GM18858 (cell line): Measurements from ENCODE around the gene RSAD2.

Experiments used
- ATAC-seq: cut with Tn5 transposase; IDR thresholded peaks from one replicate; pipeline ENCODE4 v1.9.1; 2021; ENCODE audit not compliant: unreplicated experiment

The RSAD2 gene

DNA sequence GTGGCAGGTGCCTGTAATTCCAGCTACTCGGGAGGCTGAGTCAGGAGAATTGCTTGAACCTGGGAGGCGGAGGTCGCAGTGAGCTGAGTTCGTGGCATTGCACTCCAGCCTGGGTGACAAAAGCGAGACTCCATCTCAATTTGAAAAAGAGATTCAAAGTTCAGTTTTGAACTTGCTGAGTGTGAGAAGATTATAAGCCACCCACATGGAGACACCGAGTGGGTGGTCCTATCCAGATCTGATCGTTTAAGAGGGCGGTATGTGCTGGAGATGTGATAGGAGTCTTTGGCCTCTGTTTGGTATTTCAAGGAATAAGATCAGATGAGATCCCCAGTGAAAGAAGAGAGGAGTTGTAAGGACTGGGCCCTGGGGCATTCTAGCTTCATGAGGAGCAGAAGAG is 65.3 kb downstream of the RSAD2 start:
- no peak for ATAC-seq

DNA sequence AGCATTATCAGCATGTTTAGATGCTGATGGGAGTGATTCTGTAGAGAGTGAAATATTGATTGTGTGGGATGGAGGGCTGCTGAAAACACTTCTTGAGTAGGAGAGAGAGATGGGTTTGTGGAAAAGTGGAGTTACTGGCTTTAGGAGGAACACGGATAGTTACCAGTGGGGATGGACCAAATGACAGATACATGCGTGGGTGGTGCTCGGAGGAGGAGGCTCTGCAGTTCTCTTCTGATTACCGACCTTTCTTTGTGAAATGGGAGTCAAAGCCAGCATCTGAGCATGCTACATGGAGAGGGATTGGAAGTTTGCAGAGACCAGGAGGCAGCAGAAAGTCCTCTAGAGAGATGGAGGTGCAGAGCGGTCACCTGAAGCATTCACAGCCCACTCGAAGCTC is 65.9 kb downstream of the RSAD2 start:
- ATAC-seq = no peak

DNA sequence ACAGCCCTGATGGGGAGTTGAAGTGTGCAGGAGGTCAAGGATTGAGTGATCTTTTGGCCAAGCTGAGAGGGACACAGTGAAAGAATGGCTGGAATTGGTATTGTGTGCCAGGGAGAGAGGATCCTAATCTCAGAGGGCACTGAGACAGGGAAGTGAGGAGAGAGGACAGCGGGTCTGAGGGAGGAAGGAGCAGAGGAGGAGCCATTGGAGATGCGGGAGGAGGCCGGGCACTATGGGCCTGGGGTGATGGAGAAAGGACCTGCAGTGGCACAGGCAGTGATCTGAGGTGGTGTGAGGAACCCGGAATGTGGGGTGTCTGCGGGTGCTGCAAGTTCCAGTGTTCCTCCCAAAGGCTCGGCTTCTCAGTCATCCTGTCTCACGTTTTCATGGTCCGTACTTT is 66.4 kb downstream of the RSAD2 start:
- no peak for ATAC-seq

DNA sequence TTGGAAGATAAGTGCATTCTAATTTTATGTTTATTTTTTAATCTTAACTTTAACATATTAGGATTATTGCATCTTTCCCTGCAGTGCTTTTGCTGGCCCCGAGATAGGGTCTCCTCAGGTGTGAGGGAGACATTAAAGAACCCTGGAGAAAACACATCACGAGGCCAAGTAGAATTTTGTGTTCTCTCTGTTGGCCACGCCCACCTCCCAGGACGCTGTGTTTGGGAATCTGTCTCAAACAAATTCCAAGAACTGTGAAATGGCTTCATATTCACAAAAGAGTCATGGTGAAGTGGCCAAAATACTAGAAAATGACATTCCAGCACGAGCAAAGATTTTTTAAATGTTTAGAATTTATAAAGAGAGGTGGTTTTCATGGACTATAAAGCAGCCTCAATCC is 67.0 kb downstream of the RSAD2 start:
- no peak for ATAC-seq

DNA sequence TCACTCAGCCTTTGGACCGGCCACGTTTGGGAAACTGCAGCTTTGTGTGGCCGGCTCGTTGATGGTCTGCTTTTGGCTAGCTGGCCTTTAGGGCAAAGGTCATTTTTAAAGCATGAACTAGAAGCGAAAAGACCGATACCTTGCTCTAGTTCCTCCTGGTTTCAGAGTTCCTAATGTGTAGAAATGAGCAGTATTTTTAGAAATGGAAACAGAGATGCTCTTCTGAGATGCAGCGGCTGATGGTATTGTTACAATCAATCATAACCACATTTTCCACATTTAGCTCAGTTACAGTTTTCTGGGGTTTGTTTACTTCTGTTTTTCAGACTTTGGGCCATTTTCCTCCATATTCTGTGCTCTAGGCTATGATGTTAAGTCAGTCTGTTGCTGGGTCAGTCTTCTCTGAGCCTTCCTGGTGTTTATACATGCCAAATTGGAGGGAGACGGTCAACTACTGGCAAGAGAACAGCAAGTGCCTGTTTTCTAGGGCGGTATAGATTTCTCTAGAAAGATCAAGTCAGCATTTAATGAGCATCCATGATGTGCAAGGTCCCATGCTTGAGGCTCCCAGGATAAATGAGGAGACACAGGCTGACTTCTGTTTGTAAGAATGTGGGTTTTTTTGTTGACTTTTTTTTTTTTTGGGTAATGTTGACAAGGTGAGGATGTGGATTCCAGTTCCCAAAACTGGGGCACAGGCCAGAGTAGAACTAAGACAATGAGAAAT is 67.7 kb downstream of the RSAD2 start:
- ATAC-seq = peak; percentile 98

DNA sequence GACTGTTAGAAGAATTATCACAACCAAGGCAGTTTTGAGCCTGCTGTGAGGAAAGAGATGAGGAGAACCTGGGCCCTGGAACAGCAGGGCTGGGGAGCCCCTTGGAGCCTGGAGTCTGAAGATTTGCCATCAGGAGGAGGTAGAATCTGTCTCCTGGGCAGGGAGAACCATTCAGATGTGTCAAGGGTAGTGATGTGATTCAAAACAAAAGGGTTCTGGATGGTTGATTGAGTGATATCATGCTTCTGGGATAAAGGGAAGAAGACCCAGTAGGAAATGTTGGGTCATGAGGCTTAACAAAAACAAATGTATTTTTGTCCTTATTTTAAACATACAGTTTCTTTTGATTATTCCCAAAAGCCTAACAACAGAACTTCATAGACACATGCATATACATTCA is 68.2 kb downstream of the RSAD2 start:
- ATAC-seq = no peak

DNA sequence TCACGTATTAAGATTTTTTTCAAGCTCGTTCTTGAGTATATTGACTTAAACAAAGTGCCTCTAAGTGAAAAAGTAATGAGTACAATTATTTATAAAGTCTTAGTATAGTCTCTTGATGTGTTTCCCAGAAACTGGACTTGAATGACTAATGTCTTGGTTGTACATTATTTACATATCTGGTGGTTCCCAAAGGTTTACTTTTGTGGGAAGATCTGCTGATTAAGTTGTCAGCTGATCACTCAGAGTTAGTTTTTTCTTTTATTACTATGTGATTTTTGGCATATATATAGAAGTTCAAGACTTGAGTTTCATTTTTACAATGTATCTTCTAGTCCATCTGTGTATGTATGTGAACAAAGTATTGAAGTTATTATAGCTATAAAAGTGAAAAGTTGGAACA is 69.1 kb downstream of the RSAD2 start:
- no peak for ATAC-seq
